Breast epithelium (tissue), 3 donors: ENCODE measurements around the gene BBX.

Experiments
- CTCF ChIP-seq, 3 donors: fragments of 450-650 bp; IDR thresholded peaks; one replicate each; pipeline ENCODE4 v1.5.1; 2016 to 2017; ENCODE audit warnings: antibody characterized with exemption in 3 of 3, mild to moderate bottlenecking in 3 of 3, moderate library complexity in 3 of 3
- POLR2A ChIP-seq: fragments of 450-650 bp; IDR thresholded peaks from one replicate; pipeline ENCODE4 v1.6.1; 2016; ENCODE audit warnings: antibody characterized with exemption, mild to moderate bottlenecking, moderate library complexity
- POLR2AphosphoS5 ChIP-seq, 3 donors: sonication (generic); formaldehyde crosslinking; IDR thresholded peaks; one replicate each; pipeline ENCODE4 v1.6.1; 2017; ENCODE audit warnings: antibody characterized with exemption in 3 of 3

- TF ChIP-seq POLR2A (no peak), CTCF (IDR thresholded peaks at IDR 0.05) (no peak), POLR2AphosphoS5 (IDR thresholded peaks at IDR 0.05) (no peak)
Observed at GRCh38 chr3:107620534-107620933, 97.8 kb downstream of the BBX start.
